Brain pericyte (primary cell): Measurements from ENCODE around the gene ERRFI1.
A peak's percentile ranks its signal among the peaks of the same experiment; 100 is the strongest.

ENCODE experiments used
- DNase-seq: peaks from one replicate; pipeline ENCODE4 v3.0.0-alpha.2; 2012; ENCODE audit warnings: low read depth, low spot score

The ERRFI1 gene

DNA sequence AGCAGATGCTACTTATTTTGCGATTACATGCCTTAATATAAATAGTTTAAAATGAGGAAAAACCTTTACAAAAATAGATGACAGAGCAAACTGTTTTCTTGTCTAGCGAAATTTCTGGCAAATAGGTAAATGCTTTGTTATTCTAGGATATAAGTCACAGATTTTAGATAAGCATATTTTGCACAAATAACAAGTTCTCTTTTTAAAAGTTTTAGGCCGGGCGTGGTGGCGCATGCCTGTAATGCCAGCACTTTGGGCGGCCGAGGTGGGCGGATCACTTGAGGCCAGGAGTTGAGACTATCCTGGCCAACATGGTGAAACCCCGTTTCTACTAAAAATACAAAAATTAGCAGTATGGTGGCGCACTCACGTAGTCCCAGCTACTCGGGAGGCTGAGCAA lies 20.3 kb upstream of the ERRFI1 start:
- no peak for DNase-seq

DNA sequence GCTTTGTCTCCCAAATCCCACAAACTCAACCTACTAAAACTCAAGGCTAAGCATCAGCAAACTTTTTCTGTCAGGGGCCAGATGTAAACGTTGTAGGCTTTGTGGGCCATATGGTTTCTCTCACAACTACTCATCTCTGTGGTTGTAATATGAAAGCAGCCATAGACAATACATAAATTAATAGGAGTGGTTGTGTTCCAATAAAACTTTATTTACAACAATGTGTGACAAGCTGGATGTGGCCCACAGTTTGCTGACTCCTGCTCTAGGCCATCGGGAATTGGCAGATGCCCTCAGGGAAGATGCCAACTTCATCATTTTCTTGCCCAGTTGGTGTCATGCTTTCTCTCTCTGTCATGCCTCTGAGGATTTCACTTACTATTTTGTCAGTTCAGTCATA lies 17.5 kb upstream of the ERRFI1 start:
- DNase-seq, result no peak

- no peak for DNase-seq
Measured at GRCh38 chr1:8042134-8042533, 16.0 kb upstream of the ERRFI1 start.

DNA sequence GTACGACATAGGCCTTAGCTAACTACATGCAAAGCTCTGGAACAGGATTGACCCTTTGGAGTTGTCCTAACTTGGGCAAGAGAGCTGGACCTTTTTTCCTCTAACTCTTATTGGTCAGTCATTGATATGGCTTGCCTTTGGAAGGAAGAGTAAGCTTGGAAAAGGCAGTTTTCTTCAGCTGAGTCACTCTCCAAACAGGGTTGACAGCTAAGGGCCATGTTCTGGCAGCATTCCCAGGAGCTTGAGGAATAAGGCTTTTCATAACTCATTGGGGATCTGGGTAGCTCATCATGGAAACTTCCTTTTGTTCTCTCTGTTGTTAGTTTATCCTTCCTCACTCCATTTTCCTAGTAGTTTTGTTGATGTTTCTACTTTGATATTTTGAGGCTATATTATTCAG lies 14.5 kb upstream of the ERRFI1 start:
- peak; percentile 84 for DNase-seq

GRCh38 chr1:8039071-8039470 lies 13.0 kb upstream of the ERRFI1 start:
- DNase-seq, result no peak

DNA sequence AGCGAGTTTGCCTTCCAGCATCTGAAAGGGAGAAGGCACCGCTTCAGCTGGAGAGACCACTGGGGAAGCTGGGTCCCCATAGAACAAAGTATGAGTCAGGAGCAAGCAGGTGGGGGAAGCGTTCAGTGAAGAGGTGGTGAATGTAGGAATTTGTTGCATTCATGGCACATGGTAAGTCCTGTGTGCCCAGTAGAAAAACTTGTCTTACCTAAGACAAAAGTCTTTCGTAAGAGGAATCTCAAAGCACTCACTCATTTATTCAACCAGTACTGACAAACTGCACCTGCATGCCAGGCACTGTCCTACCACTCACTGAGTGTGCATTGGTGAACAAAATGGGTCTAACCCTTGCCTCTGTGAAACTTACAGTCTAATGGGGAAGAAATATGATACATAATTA lies 9.2 kb upstream of the ERRFI1 start:
- no peak for DNase-seq

DNA sequence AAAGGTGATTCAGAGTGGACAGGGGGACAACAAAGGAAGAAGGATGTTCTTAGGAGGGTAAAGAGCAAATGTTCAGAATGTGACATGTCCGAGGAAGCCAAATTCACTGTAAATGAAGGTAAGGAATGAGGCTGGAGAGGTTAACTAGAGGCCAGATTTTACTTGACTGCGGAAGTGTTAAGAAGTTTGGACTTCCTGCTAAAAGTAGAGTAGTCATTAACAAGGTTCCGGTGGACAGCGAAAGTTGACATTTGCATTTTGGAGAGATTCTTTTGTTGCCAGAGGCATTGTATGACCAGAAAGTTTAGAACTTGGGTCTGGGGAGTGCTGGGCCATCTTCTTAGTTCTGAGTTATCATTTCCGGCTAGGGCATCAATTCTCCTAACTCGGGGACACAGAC lies 7.2 kb upstream of the ERRFI1 start:
- no peak for DNase-seq

GRCh38 chr1:8032366-8032910 lies 6.3 kb upstream of the ERRFI1 start:
- DNase-seq, result no peak

- no peak for DNase-seq
Measured at GRCh38 chr1:8031176-8031785, 5.2 kb upstream of the ERRFI1 start.

GRCh38 chr1:8028571-8028910 lies 2.4 kb upstream of the ERRFI1 start:
- DNase-seq, result no peak

- no peak for DNase-seq
Measured at GRCh38 chr1:8027748-8028570, 1.9 kb upstream of the ERRFI1 start.

- no peak for DNase-seq
Measured at GRCh38 chr1:8026976-8027747, 1.1 kb upstream of the ERRFI1 start.

GRCh38 chr1:8025671-8026144 lies 401 bp downstream of the ERRFI1 start:
- no peak for DNase-seq

- no peak for DNase-seq
Measured at GRCh38 chr1:8025061-8025670, 943 bp downstream of the ERRFI1 start.

- DNase-seq, result no peak
Measured at GRCh38 chr1:8024329-8024728, 1.8 kb downstream of the ERRFI1 start.

DNA sequence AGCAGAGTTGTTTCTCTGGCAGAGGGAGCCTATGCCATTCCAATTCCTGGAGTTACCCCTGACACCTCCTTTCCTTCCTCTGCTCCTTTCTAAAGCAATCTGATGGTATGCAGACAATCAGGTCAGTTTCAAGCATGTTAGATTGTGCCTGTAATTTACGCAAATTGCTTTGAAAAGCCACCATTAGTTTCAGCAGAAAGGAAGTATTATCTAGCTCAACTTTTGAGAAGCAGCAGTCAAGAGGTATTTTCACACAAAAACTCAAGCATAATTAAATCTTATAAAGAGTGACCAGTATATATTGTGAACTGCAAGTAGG lies 2.2 kb downstream of the ERRFI1 start:
- DNase-seq, result no peak

GRCh38 chr1:8023287-8023994 lies 2.7 kb downstream of the ERRFI1 start:
- no peak for DNase-seq

DNA sequence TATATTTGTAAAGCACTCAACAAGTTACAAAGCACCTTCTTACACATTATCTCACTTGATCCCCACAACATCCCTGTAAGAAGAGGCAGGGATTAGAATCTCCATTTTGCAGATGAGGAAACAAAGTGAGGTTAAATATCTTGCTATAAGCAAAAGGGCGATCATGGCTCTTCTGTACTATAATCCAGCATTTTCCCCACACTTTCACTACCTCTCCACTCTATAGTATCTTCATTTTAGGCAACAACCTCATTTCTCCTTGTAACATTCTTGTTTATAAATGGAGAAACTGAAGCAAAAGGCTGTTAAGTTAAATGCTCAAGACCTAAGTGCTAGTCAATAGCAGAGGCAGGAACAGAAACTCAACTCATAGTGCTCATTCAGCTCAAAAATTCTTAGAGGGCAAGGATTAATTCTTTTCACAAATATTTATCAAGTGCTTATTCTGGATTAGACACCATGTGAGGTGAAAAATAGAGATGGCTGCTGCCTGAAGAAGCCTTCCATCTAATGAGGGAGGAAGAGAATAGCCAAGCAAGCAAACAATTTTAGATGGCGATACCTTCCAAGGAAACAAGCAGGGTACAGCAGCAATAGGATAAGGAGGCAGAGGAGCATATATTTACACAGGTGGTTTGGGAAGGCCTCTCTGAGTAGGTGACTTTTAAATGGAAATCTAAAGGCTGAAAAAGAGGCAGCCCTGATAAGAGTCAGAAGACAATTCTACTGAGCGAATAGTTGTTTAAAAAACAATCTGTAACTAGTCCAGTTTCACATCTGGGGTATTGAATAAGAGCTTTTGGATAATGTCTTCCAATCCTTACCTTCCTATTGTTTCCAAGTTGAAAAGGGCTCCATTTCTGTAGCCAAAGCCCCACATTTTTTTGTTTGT lies 3.5 kb downstream of the ERRFI1 start:
- DNase-seq, result no peak

- DNase-seq, result no peak
Measured at GRCh38 chr1:8021676-8022266, 4.3 kb downstream of the ERRFI1 start.

DNA sequence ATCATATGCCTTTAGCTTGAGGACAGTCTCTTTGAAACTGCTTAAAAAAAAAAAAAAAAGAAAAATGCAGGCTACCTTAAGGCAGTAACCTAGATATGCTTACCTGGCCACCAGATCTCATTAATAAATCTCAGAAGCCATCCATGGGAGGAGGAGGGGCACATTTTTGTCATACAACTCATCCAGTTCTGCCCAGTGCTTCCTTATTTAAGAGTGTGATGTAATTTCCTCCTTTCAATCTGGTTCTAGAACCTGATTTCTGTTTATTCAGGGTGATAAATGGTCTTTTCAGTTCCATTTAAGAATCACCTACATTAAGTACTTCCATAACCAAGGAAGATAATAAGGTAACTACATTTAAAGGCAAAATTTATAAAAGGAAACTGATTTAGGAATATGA lies 6.1 kb downstream of the ERRFI1 start:
- DNase-seq, result no peak
